ENCODE results near the gene CACNA1E.

The CACNA1E gene

GRCh38 chr1:181778640-181779260 lies 295.4 kb downstream of the CACNA1E start:
- H2AFZ ChIP-seq = no peak overlapping the region
- H3K4me1 ChIP-seq = no peaks in the 10 kb centered on the region
- no peak overlapping the region for H3K4me3 ChIP-seq (ENCODE audit: low read depth, low read length)
- no peak overlapping the region for H3K9ac ChIP-seq
- no peak overlapping the region for H3K27ac ChIP-seq
- no peak overlapping the region for H3K4me2 ChIP-seq (ENCODE audit: low read length)
- H3K27me3 ChIP-seq (ENCODE audit: control insufficient read depth, insufficient read depth, low read length) = no peaks in the 10 kb centered on the region
- H3K79me2 ChIP-seq = no peaks in the 10 kb centered on the region
- no peaks in the 10 kb centered on the region for H3K9me3 ChIP-seq (ENCODE audit: control insufficient read depth, low read length)
- H3K36me3 ChIP-seq (ENCODE audit: control insufficient read depth, insufficient read depth, low read length) = no peaks in the 10 kb centered on the region
- TF ChIP-seq, protein P1, sequence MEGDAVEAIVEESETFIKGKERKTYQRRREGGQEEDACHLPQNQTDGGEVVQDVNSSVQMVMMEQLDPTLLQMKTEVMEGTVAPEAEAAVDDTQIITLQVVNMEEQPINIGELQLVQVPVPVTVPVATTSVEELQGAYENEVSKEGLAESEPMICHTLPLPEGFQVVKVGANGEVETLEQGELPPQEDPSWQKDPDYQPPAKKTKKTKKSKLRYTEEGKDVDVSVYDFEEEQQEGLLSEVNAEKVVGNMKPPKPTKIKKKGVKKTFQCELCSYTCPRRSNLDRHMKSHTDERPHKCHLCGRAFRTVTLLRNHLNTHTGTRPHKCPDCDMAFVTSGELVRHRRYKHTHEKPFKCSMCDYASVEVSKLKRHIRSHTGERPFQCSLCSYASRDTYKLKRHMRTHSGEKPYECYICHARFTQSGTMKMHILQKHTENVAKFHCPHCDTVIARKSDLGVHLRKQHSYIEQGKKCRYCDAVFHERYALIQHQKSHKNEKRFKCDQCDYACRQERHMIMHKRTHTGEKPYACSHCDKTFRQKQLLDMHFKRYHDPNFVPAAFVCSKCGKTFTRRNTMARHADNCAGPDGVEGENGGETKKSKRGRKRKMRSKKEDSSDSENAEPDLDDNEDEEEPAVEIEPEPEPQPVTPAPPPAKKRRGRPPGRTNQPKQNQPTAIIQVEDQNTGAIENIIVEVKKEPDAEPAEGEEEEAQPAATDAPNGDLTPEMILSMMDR (IDR thresholded peaks at IDR 0.05) = no peak

DNA sequence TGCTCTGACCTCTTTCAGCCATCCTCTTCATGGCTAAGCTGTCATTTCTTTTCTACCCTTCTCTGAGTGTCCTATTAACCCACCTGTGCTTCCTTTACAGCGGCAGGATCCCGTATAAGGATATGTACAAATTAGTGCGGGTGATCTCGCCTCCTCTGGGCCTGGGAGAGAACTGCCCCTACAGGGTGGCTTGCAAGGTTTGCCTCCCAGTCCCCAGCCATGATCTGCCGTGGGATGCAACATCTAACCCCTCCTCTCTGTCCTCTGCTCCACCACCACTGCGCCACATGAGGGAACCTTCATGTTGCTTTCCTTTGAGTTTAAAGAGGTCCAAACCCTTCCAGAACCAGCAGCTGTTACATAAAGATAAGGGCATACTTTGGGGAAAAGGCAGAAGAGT lies 296.0 kb downstream of the CACNA1E start:
- TF ChIP-seq, protein P1 (IDR thresholded peaks at IDR 0.05) = no peak
- Histone ChIP-seq H3K4me1 (no peaks in the 10 kb centered on the region), H2AFZ (no peak overlapping the region), H3K9me3 (ENCODE audit: control insufficient read depth, low read length) (no peaks in the 10 kb centered on the region), H3K27ac (no peak overlapping the region), H3K4me3 (ENCODE audit: low read depth, low read length) (no peak overlapping the region), H3K4me2 (ENCODE audit: low read length) (no peak overlapping the region), H3K79me2 (no peaks in the 10 kb centered on the region), H3K9ac (no peak overlapping the region), H3K27me3 (ENCODE audit: control insufficient read depth, insufficient read depth, low read length) (no peaks in the 10 kb centered on the region), H3K36me3 (ENCODE audit: control insufficient read depth, insufficient read depth, low read length) (no peaks in the 10 kb centered on the region)

GRCh38 chr1:181783208-181783607 lies 299.9 kb downstream of the CACNA1E start:
- Histone ChIP-seq H3K4me3 (ENCODE audit: low read depth, low read length) (no peak overlapping the region), H3K36me3 (ENCODE audit: control insufficient read depth, insufficient read depth, low read length) (no peaks in the 10 kb centered on the region), H3K27ac (no peak overlapping the region), H2AFZ (no peak overlapping the region), H3K79me2 (no peaks in the 10 kb centered on the region), H3K4me2 (ENCODE audit: low read length) (no peak overlapping the region), H3K4me1 (no peaks in the 10 kb centered on the region), H3K9ac (no peak overlapping the region), H3K27me3 (ENCODE audit: control insufficient read depth, insufficient read depth, low read length) (no peaks in the 10 kb centered on the region), H3K9me3 (ENCODE audit: control insufficient read depth, low read length) (no peaks in the 10 kb centered on the region)
- TF ChIP-seq, protein P1 (IDR thresholded peaks at IDR 0.05) = no peak

DNA sequence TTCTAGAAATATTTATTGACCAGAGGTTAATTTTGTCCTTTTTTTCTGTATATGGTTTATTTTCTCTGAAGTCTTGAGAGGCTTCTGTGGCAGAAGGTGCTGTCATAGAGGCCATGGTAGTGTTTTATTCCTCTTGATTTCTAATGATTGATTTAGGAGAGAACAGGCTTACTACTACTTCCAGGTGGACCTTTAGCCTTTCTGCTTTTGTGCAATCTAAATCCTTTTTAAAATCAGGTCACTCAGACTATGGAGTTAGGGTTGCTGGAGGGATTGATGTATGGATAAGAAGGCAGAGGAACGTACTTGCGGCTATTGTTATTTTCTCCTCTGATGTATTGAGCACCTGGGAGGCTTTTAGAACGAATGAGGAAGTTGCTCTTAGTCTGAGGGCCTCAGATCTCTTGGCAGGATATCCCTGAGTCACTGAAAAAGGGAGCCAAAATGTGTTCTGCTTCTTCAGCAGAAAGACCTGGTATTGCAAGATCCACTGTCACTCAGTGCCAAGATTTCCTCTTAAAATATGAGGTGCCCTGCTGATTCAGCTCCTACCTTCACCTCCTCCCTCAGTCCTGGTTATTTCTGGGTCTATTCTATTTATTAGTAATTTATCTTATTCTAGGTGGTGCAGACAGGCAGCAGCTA lies 300.8 kb downstream of the CACNA1E start:
- H3K4me1 ChIP-seq = no peaks in the 10 kb centered on the region
- H2AFZ ChIP-seq = peak overlapping the region; percentile 57
- H3K36me3 ChIP-seq (ENCODE audit: control insufficient read depth, insufficient read depth, low read length) = no peaks in the 10 kb centered on the region
- TF ChIP-seq, protein P1 (IDR thresholded peaks at IDR 0.05) = no peak
- peak overlapping the region; percentile 1 for H3K4me2 ChIP-seq (ENCODE audit: low read length)
- no peaks in the 10 kb centered on the region for H3K79me2 ChIP-seq
- no peak overlapping the region for H3K9ac ChIP-seq
- peak overlapping the region; percentile 24 for H3K27ac ChIP-seq
- H3K27me3 ChIP-seq (ENCODE audit: control insufficient read depth, insufficient read depth, low read length) = no peaks in the 10 kb centered on the region
- no peak overlapping the region for H3K4me3 ChIP-seq (ENCODE audit: low read depth, low read length)
- no peaks in the 10 kb centered on the region for H3K9me3 ChIP-seq (ENCODE audit: control insufficient read depth, low read length)

DNA sequence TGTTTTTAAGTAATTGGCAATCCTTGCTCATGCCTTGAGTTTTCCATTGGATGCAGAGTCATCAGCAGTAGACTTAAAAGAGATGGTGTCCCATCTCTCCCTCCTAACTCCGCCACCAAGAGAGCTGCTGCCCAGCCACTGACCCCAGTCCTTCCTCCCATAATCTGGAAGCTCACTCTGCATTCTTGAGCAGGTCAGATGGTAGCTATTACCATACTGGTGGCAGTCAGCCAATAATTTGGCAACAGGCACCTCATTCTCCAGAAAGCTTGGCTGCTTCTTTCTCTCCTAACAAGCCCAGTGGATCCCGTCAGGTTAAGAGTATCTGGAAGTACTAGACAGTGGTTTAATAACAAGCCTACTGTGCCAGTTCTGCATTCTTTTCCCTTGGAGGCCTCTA lies 306.1 kb downstream of the CACNA1E start:
- no peak overlapping the region for H3K27ac ChIP-seq
- H3K9me3 ChIP-seq (ENCODE audit: control insufficient read depth, low read length) = no peaks in the 10 kb centered on the region
- TF ChIP-seq, protein P1 (IDR thresholded peaks at IDR 0.05) = no peak
- no peaks in the 10 kb centered on the region for H3K4me1 ChIP-seq
- no peaks in the 10 kb centered on the region for H3K36me3 ChIP-seq (ENCODE audit: control insufficient read depth, insufficient read depth, low read length)
- H3K4me2 ChIP-seq (ENCODE audit: low read length) = no peak overlapping the region
- no peak overlapping the region for H3K4me3 ChIP-seq (ENCODE audit: low read depth, low read length)
- H3K27me3 ChIP-seq (ENCODE audit: control insufficient read depth, insufficient read depth, low read length) = no peaks in the 10 kb centered on the region
- no peak overlapping the region for H2AFZ ChIP-seq
- no peaks in the 10 kb centered on the region for H3K79me2 ChIP-seq
- H3K9ac ChIP-seq = no peak overlapping the region
